HepG2 (cell line): ENCODE results near the gene SLC35E4. TPM values are rescaled to one million over a fixed set of nuclear protein-coding genes. Genes with fewer than 3 reads are reported as not detected.

Experiments used
- ARHGAP35 ChIP-seq: sonication (generic); formaldehyde crosslinking; IDR thresholded peaks from 2 replicates; pipeline ENCODE4 v1.9.0; 2022; ENCODE audit warnings: mild to moderate bottlenecking, inconsistent platforms, moderate library complexity, missing genetic modification reagents, borderline replicate concordance
- ASH2L ChIP-seq: fragments of 300-600, 200-600 bp; sonication (generic); IDR thresholded peaks from 2 replicates; pipeline ENCODE4 v1.7.0; 2017; ENCODE audit warnings: low read depth, mild to moderate bottlenecking, moderate library complexity, mixed read lengths, low read length; ENCODE audit not compliant: insufficient read length
- FOSL2 ChIP-seq: sonication (generic); formaldehyde crosslinking; IDR thresholded peaks from 2 replicates; pipeline ENCODE4 v1.4.0; 2020; ENCODE audit warnings: missing genetic modification reagents
- PITX1 ChIP-seq: sonication (generic); formaldehyde crosslinking; IDR thresholded peaks from 2 replicates; pipeline ENCODE4 v1.5.1; 2020; ENCODE audit warnings: mild to moderate bottlenecking, missing genetic modification reagents
- SNAPC2 ChIP-seq: sonication (generic); formaldehyde crosslinking; IDR thresholded peaks from 2 replicates; pipeline ENCODE4 v1.8.1; 2022; ENCODE audit warnings: mild to moderate bottlenecking, missing genetic modification reagents
- TBX2 ChIP-seq: sonication (generic); formaldehyde crosslinking; IDR thresholded peaks from 2 replicates; pipeline ENCODE4 v1.5.0; 2020; ENCODE audit warnings: missing genetic modification reagents, mild to moderate bottlenecking, borderline replicate concordance
- TRIM24 ChIP-seq: sonication (generic); formaldehyde crosslinking; IDR thresholded peaks from 2 replicates; pipeline ENCODE4 v1.8.0; 2022; ENCODE audit warnings: mild to moderate bottlenecking, missing genetic modification reagents
- YY1 ChIP-seq: IDR thresholded peaks from 2 replicates; pipeline ENCODE4 v1.6.1; 2011; ENCODE audit warnings: low read length, low read depth, moderate library complexity, mild to moderate bottlenecking; ENCODE audit not compliant: insufficient read depth, insufficient replicate concordance
- ZFX ChIP-seq: sonication (generic); formaldehyde crosslinking; IDR thresholded peaks from 2 replicates; pipeline ENCODE4 v1.4.0; 2020; ENCODE audit warnings: mild to moderate bottlenecking, low read depth, missing genetic modification reagents, moderate library complexity
- ZKSCAN1 ChIP-seq: fragments of 150-350 bp; IDR thresholded peaks from 2 replicates; pipeline ENCODE4 v1.6.1; 2014; ENCODE audit warnings: low read length
- ZKSCAN5 ChIP-seq: sonication (generic); formaldehyde crosslinking; IDR thresholded peaks from 2 replicates; pipeline ENCODE4 v1.5.1; 2020; ENCODE audit warnings: mild to moderate bottlenecking, missing genetic modification reagents
- ZNF335 ChIP-seq: sonication (generic); formaldehyde crosslinking; IDR thresholded peaks from 2 replicates; pipeline ENCODE4 v1.4.0; 2020; ENCODE audit warnings: missing genetic modification reagents
- ZNF33A ChIP-seq: sonication (generic); formaldehyde crosslinking; IDR thresholded peaks from 2 replicates; pipeline ENCODE4 v1.5.1; 2020; ENCODE audit warnings: missing genetic modification reagents, mild to moderate bottlenecking, moderate library complexity, borderline replicate concordance
- ZNF670 ChIP-seq: sonication (generic); formaldehyde crosslinking; IDR thresholded peaks from 2 replicates; pipeline ENCODE4 v1.8.0; 2022; ENCODE audit warnings: mild to moderate bottlenecking, missing genetic modification reagents, borderline replicate concordance
- ZNF782 ChIP-seq: sonication (generic); formaldehyde crosslinking; IDR thresholded peaks from 2 replicates; pipeline ENCODE4 v1.4.0; 2020; ENCODE audit warnings: missing genetic modification reagents, mild to moderate bottlenecking, borderline replicate concordance
- ZSCAN30 ChIP-seq: sonication (generic); formaldehyde crosslinking; IDR thresholded peaks from 2 replicates; pipeline ENCODE4 v1.5.0; 2020; ENCODE audit warnings: mild to moderate bottlenecking, missing genetic modification reagents
- polyA plus RNA-seq, 8 experiments: library from polyadenylated mRNA; depleted of rRNA in 3 of 8; stranded (reverse) in 7 of 8; unstranded in 1 of 8; fragments of >200 nt; fragmentation: Illumina TruSeq in 4 of 8; extraction: Trizol in 4 of 8; gene quantifications; 2 replicates each; pipeline versions ENCODE4 v1.2.1 to v1.2.3, GENCODE V29; 2011 to 2016; ENCODE audit warnings: low read depth in 4 of 8, missing spikeins in 1 of 8, mixed read lengths in 1 of 8; ENCODE audit not compliant: insufficient read depth in 1 of 8
- total RNA-seq, 5 experiments: library from RNA; depleted of rRNA; stranded (reverse); fragments of >200 nt; fragmentation: Illumina TruSeq; extraction: Trizol; gene quantifications; 2 replicates each; pipeline ENCODE4 v1.2.3, GENCODE V29; 2016; ENCODE audit warnings: low read depth in 1 of 5
- TF ChIP-seq, protein P1 (sequence below), 2 experiments: sonication (generic) in 1 of 2; formaldehyde crosslinking in 1 of 2; IDR thresholded peaks; 2 replicates each; pipeline versions ENCODE4 v1.5.1 to v1.6.1; 2011 to 2020; ENCODE audit warnings: borderline replicate concordance in 1 of 2, low read depth in 1 of 2, low read length in 1 of 2, mild to moderate bottlenecking in 1 of 2, missing genetic modification reagents in 1 of 2, moderate library complexity in 1 of 2
- TF ChIP-seq, protein P2 (sequence below): sonication (generic); formaldehyde crosslinking; IDR thresholded peaks from 2 replicates; pipeline ENCODE4 v1.4.0; 2020; ENCODE audit warnings: missing genetic modification reagents
- TF ChIP-seq, protein P3 (sequence below): sonication (generic); formaldehyde crosslinking; IDR thresholded peaks from 2 replicates; pipeline ENCODE4 v1.4.0; 2020; ENCODE audit warnings: mild to moderate bottlenecking, missing genetic modification reagents

SLC35E4 gene
- total and polyA plus RNA-seq, 2 of the 13 experiments (the other 11 are each of a cell fraction or from before 2014, with no cell fraction given): 0.07 to 0.15 TPM

DNA sequence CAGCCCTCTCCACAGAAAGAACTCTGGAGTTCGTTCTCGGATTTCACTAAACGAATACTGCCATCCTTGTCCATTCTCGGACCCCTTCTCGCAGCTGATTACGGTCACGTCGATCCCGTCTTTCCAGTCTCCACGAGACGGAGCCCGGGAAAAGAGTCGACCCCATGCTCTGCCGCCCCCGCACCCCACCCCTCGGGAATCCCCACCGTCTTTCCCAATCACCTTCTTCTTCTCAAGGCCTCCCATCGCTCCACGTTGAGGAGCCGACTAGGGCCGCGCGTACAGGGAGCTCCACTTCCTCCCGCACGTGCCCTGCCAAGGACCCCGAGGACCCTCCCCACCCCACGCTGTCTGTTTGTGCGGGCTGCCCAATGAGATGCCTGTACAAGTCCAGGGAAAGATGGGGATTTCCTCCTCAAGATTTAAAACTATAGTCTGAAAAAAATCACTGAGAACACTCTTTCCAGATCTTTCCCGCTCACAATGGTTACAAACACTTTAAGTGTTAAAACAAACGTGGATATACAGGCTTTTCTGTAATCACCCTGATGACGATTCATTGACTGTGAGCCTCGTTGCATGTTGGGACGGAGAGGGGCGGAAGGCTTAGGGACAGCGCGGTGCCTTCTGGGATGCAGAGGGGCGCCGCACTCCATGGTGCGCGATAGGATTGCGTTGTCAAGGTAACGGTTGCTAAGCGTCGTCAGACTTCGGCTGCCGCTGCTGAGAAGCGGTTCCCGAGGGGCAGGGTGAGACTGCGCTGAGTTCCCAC, 43.8 kb upstream of the SLC35E4 start, which contains the start of gene PES1 (continued):
- peak; percentile 69 for TF ChIP-seq TBX2 (CRISPR knock-in tag)
- TF ChIP-seq ZKSCAN5 (CRISPR knock-in tag): no peak
- TF ChIP-seq ZKSCAN1: peak; percentile 45; the same call in 1 of the 2 replicates
- no peak for TF ChIP-seq ZSCAN30 (CRISPR knock-in tag)
- TF ChIP-seq ARHGAP35 (CRISPR knock-in tag): 0 out of 2 replicates have a peak, but pooled peaks have one; percentile 34
- no peak for TF ChIP-seq TRIM24 (CRISPR knock-in tag)
- TF ChIP-seq PITX1 (CRISPR knock-in tag): peak; percentile 74
- peak; percentile 82 for TF ChIP-seq ASH2L
- TF ChIP-seq ZNF670 (CRISPR knock-in tag): no peak; the same call in 1 of the 2 replicates
- TF ChIP-seq ZNF335 (CRISPR knock-in tag): peak; percentile 99
- TF ChIP-seq SNAPC2 (CRISPR knock-in tag): no peak
- no peak for TF ChIP-seq ZNF782 (CRISPR knock-in tag)
- TF ChIP-seq, protein P1, sequence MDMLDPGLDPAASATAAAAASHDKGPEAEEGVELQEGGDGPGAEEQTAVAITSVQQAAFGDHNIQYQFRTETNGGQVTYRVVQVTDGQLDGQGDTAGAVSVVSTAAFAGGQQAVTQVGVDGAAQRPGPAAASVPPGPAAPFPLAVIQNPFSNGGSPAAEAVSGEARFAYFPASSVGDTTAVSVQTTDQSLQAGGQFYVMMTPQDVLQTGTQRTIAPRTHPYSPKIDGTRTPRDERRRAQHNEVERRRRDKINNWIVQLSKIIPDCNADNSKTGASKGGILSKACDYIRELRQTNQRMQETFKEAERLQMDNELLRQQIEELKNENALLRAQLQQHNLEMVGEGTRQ (IDR thresholded peaks at IDR 0.05; ENCODE audit: low read depth, low read length): no peak
- TF ChIP-seq, protein P1 (CRISPR knock-in tag; IDR thresholded peaks at IDR 0.05; ENCODE audit: borderline replicate concordance): peak; percentile 63; the same call in 1 of the 2 replicates
- TF ChIP-seq ZNF33A (CRISPR knock-in tag): peak; percentile 46; the same call in 1 of the 2 replicates
- TF ChIP-seq, protein P2, sequence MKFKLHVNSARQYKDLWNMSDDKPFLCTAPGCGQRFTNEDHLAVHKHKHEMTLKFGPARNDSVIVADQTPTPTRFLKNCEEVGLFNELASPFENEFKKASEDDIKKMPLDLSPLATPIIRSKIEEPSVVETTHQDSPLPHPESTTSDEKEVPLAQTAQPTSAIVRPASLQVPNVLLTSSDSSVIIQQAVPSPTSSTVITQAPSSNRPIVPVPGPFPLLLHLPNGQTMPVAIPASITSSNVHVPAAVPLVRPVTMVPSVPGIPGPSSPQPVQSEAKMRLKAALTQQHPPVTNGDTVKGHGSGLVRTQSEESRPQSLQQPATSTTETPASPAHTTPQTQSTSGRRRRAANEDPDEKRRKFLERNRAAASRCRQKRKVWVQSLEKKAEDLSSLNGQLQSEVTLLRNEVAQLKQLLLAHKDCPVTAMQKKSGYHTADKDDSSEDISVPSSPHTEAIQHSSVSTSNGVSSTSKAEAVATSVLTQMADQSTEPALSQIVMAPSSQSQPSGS: peak; percentile 85
- TF ChIP-seq ZFX (CRISPR knock-in tag): peak; percentile 88
- TF ChIP-seq YY1: peak; percentile 77
- peak; percentile 68 for TF ChIP-seq FOSL2 (CRISPR knock-in tag)
- TF ChIP-seq, protein P3, sequence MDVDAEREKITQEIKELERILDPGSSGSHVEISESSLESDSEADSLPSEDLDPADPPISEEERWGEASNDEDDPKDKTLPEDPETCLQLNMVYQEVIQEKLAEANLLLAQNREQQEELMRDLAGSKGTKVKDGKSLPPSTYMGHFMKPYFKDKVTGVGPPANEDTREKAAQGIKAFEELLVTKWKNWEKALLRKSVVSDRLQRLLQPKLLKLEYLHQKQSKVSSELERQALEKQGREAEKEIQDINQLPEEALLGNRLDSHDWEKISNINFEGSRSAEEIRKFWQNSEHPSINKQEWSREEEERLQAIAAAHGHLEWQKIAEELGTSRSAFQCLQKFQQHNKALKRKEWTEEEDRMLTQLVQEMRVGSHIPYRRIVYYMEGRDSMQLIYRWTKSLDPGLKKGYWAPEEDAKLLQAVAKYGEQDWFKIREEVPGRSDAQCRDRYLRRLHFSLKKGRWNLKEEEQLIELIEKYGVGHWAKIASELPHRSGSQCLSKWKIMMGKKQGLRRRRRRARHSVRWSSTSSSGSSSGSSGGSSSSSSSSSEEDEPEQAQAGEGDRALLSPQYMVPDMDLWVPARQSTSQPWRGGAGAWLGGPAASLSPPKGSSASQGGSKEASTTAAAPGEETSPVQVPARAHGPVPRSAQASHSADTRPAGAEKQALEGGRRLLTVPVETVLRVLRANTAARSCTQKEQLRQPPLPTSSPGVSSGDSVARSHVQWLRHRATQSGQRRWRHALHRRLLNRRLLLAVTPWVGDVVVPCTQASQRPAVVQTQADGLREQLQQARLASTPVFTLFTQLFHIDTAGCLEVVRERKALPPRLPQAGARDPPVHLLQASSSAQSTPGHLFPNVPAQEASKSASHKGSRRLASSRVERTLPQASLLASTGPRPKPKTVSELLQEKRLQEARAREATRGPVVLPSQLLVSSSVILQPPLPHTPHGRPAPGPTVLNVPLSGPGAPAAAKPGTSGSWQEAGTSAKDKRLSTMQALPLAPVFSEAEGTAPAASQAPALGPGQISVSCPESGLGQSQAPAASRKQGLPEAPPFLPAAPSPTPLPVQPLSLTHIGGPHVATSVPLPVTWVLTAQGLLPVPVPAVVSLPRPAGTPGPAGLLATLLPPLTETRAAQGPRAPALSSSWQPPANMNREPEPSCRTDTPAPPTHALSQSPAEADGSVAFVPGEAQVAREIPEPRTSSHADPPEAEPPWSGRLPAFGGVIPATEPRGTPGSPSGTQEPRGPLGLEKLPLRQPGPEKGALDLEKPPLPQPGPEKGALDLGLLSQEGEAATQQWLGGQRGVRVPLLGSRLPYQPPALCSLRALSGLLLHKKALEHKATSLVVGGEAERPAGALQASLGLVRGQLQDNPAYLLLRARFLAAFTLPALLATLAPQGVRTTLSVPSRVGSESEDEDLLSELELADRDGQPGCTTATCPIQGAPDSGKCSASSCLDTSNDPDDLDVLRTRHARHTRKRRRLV (CRISPR knock-in tag): peak; percentile 62; the same call in 1 of the 2 replicates
